ENCODE measurements around the gene INPP4B. TPM values are rescaled to one million over a fixed set of nuclear protein-coding genes. Genes with fewer than 3 reads are reported as not detected.

Gene INPP4B
- total RNA-seq, 1 experiment from 2014 or later = 0.07 TPM

DNA sequence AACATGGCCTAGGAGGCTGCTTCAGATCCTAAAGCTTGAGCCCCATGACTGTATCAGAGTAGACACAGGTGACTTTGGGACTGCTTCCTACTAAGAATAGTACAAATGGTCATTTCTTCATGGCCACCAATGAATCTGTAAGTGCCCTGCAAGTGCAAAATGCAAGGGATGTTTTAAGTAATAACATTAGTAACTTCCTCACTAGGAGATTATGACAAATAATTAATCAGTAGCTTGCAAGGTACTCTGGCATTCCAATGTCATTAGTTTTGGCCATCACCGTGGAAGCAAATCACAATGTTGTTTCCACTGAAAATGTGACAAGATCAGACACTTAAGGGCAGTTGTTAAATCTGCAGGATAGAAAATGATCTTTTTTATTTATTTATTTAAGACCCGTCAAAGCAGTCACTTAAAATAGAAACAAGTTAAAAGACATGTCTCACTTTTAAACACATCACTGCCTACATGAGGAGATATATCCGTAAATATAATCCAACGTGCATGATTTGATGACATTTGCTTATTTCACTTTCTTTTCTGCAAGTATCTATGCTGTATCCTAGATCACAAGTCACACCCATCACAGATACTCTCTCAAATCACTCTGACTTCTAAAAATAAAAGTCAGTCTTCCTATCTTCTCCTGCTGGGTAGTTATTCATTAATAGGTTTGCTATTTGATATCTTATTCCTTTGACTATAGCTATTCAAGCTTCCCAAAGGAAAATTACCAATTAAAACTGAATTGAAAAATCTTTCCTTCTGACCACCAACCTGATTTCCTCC is 809.1 kb downstream of the INPP4B start:
- Histone ChIP-seq H4K20me1 (ENCODE audit: control insufficient read depth, insufficient read depth, insufficient read length) (no peaks in the 10 kb centered on the region), H3K79me1 (ENCODE audit: insufficient read depth, low read depth, low read length, poor library complexity, severe bottlenecking) (no peaks in the 10 kb centered on the region), H4K8ac (replicated peaks; ENCODE audit: insufficient read length, low read depth, low read length) (no peak overlapping the region), H3K4ac (ENCODE audit: low read depth, low read length) (no peak overlapping the region), H4K91ac (ENCODE audit: insufficient read length, low read depth, low read length) (no peak overlapping the region), H3K27me3 (ENCODE audit: insufficient read depth, low read length) (no peaks in the 10 kb centered on the region), H2BK120ac (ENCODE audit: low read depth, low read length, poor library complexity, severe bottlenecking) (no peak overlapping the region), H3T11ph (ENCODE audit: low read length) (no peak overlapping the region), H3K14ac (ENCODE audit: insufficient read depth, low read length) (no peak overlapping the region), H3K27ac (ENCODE audit: insufficient read length, low read depth, low read length) (no peak overlapping the region), H3K56ac (ENCODE audit: insufficient read length, low read depth, low read length) (no peak overlapping the region), H3K9ac (ENCODE audit: extremely low read depth, insufficient read length, low read length) (no peak overlapping the region), H3K18ac (ENCODE audit: insufficient read length, low read depth, low read length) (no peak overlapping the region), H2BK20ac (ENCODE audit: low read depth, low read length, poor library complexity, severe bottlenecking) (no peak overlapping the region), H3K4me2 (ENCODE audit: insufficient read depth, insufficient read length, low read length) (no peak overlapping the region), H2BK5ac (ENCODE audit: insufficient read length, low read length) (no peak overlapping the region), H2BK12ac (ENCODE audit: insufficient read length, low read depth, low read length) (no peak overlapping the region), H2BK15ac (ENCODE audit: low read depth, low read length) (no peak overlapping the region), H3K4me1 (ENCODE audit: insufficient read depth, low read length) (no peaks in the 10 kb centered on the region), H2AFZ (ENCODE audit: low read length) (no peak overlapping the region), H3K23ac (ENCODE audit: insufficient read length, low read depth, low read length) (no peak overlapping the region), H3K9me3 (ENCODE audit: control insufficient read depth, low read depth, low read length) (no peaks in the 10 kb centered on the region), H4K5ac (ENCODE audit: insufficient read length, low read depth, low read length) (no peak overlapping the region), H2AK5ac (ENCODE audit: insufficient read length, low read length) (no peak overlapping the region), H3K79me2 (ENCODE audit: insufficient read depth, low read length) (no peaks in the 10 kb centered on the region), H3K23me2 (ENCODE audit: insufficient read length, low read depth, low read length, poor library complexity, severe bottlenecking) (no peaks in the 10 kb centered on the region)
- TF ChIP-seq, protein P1, sequence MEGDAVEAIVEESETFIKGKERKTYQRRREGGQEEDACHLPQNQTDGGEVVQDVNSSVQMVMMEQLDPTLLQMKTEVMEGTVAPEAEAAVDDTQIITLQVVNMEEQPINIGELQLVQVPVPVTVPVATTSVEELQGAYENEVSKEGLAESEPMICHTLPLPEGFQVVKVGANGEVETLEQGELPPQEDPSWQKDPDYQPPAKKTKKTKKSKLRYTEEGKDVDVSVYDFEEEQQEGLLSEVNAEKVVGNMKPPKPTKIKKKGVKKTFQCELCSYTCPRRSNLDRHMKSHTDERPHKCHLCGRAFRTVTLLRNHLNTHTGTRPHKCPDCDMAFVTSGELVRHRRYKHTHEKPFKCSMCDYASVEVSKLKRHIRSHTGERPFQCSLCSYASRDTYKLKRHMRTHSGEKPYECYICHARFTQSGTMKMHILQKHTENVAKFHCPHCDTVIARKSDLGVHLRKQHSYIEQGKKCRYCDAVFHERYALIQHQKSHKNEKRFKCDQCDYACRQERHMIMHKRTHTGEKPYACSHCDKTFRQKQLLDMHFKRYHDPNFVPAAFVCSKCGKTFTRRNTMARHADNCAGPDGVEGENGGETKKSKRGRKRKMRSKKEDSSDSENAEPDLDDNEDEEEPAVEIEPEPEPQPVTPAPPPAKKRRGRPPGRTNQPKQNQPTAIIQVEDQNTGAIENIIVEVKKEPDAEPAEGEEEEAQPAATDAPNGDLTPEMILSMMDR (conservative IDR thresholded peaks at IDR 0.05) = no peak
- no peak for DNase-seq
- WGBS (ENCODE audit: extremely low coverage, insufficient read length, low lambda C conversion rate) = no CpG with 5 or more reads among the region's 4 CpGs
- no peak overlapping the region for H3K27ac Mint-ChIP-seq
- H3K4me1 Mint-ChIP-seq = no peaks in the 10 kb centered on the region; a peak in 1 of 4 replicates
- H3K4me3 Mint-ChIP-seq = no peak overlapping the region
- no peaks in the 10 kb centered on the region for H3K27me3 Mint-ChIP-seq (ENCODE audit: low read depth)
- H3K36me3 Mint-ChIP-seq (ENCODE audit: insufficient read depth in 1 of 3, low read depth in 3 of 3) = no peaks in the 10 kb centered on the region
- H3K9me3 Mint-ChIP-seq = no peaks in the 10 kb centered on the region

Data from H9 (cell line).